Activated CD8-positive, alpha-beta memory T cell treated with anti-CD3 and anti-CD28 coated beads for 36 hours (primary cell): Measurements from ENCODE around the gene SDK1. TPM values are rescaled to one million over a fixed set of nuclear protein-coding genes. Genes with fewer than 3 reads are reported as not detected.

Source experiments
- CTCF ChIA-PET: fragments of 350-600 bp; sonication (Branson Sonifier 250); formaldehyde crosslinking; loops from one replicate; lab custom pipeline; 2021; ENCODE audit warnings: antibody characterized with exemption; lab: Charles Lee
- POLR2A ChIA-PET: fragments of 350-600 bp; sonication (Branson Sonifier 250); formaldehyde crosslinking; loops from one replicate; lab custom pipeline; 2021; ENCODE audit warnings: antibody characterized with exemption; lab: Charles Lee
- total RNA-seq, 2 experiments: library from RNA; stranded (reverse); gene quantifications; one replicate each; pipeline ENCODE4 v1.2.3, GENCODE V29; 2021

The SDK1 gene
- total RNA-seq, 2 experiments from 2014 or later = 0.15 to 0.50 TPM

- ChIA-PET POLR2A (no interaction called here), CTCF (no interaction called here)
These were observed 193.9 kb downstream of the SDK1 start for GRCh38 chr7:3494947-3495346.

DNA sequence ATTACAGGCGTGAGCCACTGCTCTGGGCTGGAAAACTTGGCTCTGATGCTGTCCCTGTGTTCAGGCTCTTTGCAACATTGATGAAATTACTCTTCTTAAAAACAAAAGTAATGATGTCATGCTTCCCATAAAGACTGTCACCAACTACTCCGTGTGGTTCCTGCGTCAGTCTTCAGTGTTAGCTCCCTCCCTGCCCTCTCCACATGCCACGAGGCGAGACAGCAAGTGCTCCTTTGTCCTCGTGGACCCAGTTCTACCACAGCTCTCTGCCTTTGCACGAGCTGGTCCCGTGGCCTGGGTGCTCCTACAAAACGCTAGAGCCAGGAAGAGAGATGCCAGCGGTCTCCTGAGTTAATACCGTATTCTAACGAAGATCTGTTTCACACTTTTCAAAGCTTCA, 194.5 kb downstream of the SDK1 start:
- ChIA-PET POLR2A (interaction anchor here (0.6 kb wide), 1 partner anchor 1322 kb away, joined by 6 read pairs; no protein-coding TSS in a partner anchor), CTCF (no interaction called here)

GRCh38 chr7:3495954-3496353, 194.9 kb downstream of the SDK1 start:
- ChIA-PET POLR2A (interaction anchor here (0.6 kb wide), 1 partner anchor 1322 kb away, joined by 6 read pairs; no protein-coding TSS in a partner anchor), CTCF (no interaction called here)

GRCh38 chr7:3497796-3498195, 196.7 kb downstream of the SDK1 start:
- ChIA-PET POLR2A (no interaction called here), CTCF (no interaction called here)

DNA sequence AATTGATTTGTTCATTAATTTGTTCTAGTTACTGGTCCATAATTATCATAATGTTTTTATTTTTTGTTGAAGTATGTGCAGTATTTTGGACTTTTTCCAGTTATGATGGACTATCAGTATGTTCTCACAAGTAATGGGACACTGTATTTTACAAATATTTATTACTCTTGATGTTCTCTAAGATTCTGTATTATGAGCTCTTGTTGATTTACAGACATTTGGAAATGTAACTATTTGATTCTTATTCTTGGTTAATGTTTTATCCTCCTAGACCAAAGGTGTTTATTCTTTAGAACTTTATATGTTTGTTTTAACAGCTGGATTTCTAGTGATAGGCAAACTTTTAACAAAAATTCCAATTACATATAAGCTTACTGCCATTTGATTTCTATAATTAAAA, 200.6 kb downstream of the SDK1 start:
- CTCF ChIA-PET = no interaction called here
- POLR2A ChIA-PET = no interaction called here

DNA sequence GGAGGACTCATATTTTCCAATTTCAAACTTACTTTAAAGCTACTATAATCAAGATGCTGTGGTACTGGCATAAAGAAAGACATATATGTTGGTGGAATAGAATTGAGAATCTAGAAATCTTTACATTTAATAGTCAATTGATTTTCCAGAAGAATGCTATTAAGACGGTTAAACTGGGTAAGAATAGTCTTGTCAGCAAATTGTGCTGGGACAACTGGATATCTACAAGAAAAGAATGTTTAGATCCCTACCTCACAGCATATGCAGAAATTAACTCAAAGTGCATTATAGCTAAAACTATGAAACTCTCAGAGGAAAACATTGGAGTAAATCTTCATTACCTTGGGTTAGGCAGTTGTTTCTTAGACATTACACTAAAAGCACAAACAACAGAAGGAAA, 203.3 kb downstream of the SDK1 start:
- CTCF ChIA-PET = no interaction called here
- POLR2A ChIA-PET = no interaction called here

GRCh38 chr7:3510101-3511020, 209.3 kb downstream of the SDK1 start:
- CTCF ChIA-PET = no interaction called here
- POLR2A ChIA-PET = no interaction called here

DNA sequence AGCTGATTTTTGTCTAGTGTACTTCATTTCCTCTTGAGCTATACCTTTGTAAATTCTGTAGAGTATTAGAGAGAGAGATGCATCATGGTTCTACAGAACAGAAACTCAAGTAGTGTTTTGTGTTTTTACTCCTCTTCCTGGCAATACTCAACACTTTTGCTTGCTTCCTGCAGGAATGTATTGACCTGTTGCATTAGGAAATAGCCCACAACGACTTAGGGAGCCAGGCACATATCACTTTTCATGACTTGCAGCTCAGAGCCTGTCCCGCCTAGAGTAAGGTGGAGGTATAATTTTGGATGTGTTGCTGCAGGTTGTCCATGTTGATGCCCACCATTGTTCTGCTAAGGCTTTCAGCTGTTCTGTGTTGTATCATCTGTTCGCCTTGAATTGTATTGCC, 216.3 kb downstream of the SDK1 start:
- POLR2A ChIA-PET = no interaction called here
- CTCF ChIA-PET = no interaction called here

GRCh38 chr7:3518546-3518945, 217.5 kb downstream of the SDK1 start:
- POLR2A ChIA-PET = no interaction called here
- CTCF ChIA-PET = no interaction called here

GRCh38 chr7:3520206-3520605, 219.2 kb downstream of the SDK1 start:
- ChIA-PET CTCF (no interaction called here), POLR2A (no interaction called here)

- ChIA-PET POLR2A (no interaction called here), CTCF (no interaction called here)
These were observed 226.6 kb downstream of the SDK1 start for GRCh38 chr7:3527496-3528124.

DNA sequence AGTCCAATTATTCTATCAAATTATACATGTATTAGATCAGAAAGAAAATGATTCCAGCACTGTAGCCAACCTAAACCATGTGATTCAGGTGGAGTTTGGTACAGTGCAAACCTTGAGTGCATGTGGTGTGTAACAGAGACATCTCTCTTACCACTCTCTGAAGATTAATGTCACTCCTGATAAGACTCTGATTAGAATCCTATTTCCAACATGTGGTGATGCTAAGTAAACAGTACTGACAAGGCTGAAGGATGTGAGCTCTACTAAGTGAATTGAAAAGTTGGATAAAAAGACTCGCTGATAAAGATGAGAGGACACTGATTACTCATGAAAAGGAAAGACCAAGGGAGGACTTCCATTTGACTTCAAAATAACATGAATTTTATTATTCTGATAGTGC, 232.0 kb downstream of the SDK1 start:
- CTCF ChIA-PET = no interaction called here
- POLR2A ChIA-PET = no interaction called here

- CTCF ChIA-PET = interaction anchor here (0.6 kb wide), 1 partner anchor 296 kb away, joined by 3 read pairs; no protein-coding TSS in a partner anchor
- POLR2A ChIA-PET = no interaction called here
These were observed 236.3 kb downstream of the SDK1 start for GRCh38 chr7:3537210-3537875.

DNA sequence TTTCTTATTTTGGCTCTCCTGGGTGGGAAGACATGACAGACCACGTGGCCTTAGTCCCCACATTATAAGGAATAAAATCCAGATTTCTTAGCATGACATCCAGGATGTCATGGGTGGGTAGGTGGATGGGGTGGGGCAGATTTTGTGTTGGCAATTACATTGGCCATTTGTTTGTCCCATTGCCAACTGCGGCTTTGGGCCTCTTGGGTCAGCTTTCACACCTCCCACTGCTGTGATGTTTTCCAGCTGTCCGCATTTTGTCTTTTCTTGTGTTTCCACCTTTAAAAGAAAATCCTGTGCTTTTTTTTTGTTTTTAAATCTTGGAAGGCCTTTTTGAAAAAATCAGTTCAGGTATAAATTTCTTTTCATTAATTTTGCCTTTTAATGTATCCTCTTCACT, 237.0 kb downstream of the SDK1 start:
- ChIA-PET POLR2A (no interaction called here), CTCF (interaction anchor here (0.6 kb wide), 1 partner anchor 297 kb away, joined by 3 read pairs; no protein-coding TSS in a partner anchor)

GRCh38 chr7:3540456-3541220, 239.6 kb downstream of the SDK1 start:
- ChIA-PET CTCF (no interaction called here), POLR2A (no interaction called here)

DNA sequence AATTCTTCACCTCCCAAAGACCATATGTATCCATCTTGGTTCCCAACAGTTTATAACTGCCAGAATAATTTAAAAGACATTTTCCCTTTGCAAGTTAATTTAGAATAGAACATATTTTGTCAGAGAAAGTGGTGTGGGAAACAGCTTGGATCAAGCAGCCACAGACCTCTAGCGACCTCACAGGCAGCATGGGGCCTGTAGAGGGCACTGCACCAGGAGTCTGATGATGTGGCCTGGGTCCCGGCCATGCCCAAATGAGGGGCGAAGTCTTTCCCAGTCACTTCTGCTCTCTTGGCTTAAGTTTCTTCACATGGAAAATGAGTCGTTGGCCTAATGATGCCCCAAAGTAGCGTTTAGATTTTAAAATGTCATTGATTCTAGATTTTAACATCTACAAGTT, 243.2 kb downstream of the SDK1 start:
- ChIA-PET POLR2A (no interaction called here), CTCF (no interaction called here)

GRCh38 chr7:3548815-3549214, 247.8 kb downstream of the SDK1 start:
- CTCF ChIA-PET = no interaction called here
- POLR2A ChIA-PET = no interaction called here

GRCh38 chr7:3549601-3550000, 248.5 kb downstream of the SDK1 start:
- CTCF ChIA-PET = no interaction called here
- POLR2A ChIA-PET = no interaction called here

GRCh38 chr7:3551536-3551935, 250.5 kb downstream of the SDK1 start:
- CTCF ChIA-PET = no interaction called here
- POLR2A ChIA-PET = no interaction called here

DNA sequence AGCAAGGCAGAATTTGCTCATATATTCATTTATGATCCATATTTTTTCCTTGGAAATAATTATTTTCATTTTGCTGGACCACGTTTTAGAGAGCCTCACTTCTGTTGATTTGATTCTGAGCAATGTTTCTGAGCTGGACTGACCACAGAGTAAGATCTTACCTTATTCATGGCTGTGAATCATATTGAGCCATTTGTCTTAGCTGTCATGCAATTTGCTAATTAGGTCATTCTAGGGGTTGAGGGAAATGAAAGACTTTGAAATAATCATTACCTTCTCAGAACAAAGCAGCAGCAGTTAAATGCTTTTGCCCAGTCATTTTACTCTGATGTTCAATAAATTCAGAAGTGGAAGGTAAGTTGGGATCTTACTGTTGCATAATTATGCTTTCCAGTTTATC, 251.4 kb downstream of the SDK1 start:
- POLR2A ChIA-PET = no interaction called here
- CTCF ChIA-PET = no interaction called here
